SK-N-SH (cell line): ENCODE measurements around the gene PLXNB3. TPM values are rescaled to one million over a fixed set of nuclear protein-coding genes. Genes with fewer than 3 reads are reported as not detected.

Experiments
- CTCF ChIA-PET: fragments of 300-600, 350-600 bp; formaldehyde crosslinking; extraction: SDS; loops from one replicate; lab custom pipeline; 2021; lab: Yijun Ruan, JAX
- POLR2A ChIA-PET: fragments of 350-600 bp; sonication (Branson Sonifier 250); formaldehyde crosslinking; extraction: SDS; loops from one replicate; lab custom pipeline; 2020; ENCODE audit warnings: antibody characterized with exemption, inconsistent platforms; lab: Yijun Ruan, JAX
- DNase-seq: peaks from one replicate; pipeline ENCODE4 v3.0.0; 2012
- H2AFZ ChIP-seq: fragments of 200-600 bp; sonication (generic); 2 replicates; pipeline ENCODE4 v1.8.1; 2016; ENCODE audit warnings: antibody characterized with exemption, mild to moderate bottlenecking, low read depth
- H3F3A ChIP-seq: fragments of 200-600 bp; sonication (generic); replicated peaks from 2 replicates; pipeline ENCODE3; 2016; ENCODE audit warnings: antibody characterized with exemption, mild to moderate bottlenecking; ENCODE audit not compliant: insufficient read depth
- H3K27ac ChIP-seq, 2 experiments: fragments of 200-500 bp in 1 of 2; fragments of 200-600 bp in 1 of 2; sonication (Bioruptor generic) in 1 of 2; sonication (generic), shearing (Covaris generic) in 1 of 2; 2 replicates each; pipeline versions ENCODE4 v1.5.1 to v1.6.1; 2014 to 2016; ENCODE audit warnings: low read depth in 2 of 2, inconsistent platforms in 1 of 2, low read length in 1 of 2, mild to moderate bottlenecking in 1 of 2, mixed read lengths in 1 of 2
- H3K27me3 ChIP-seq: fragments of 200-600 bp; sonication (generic), shearing (Covaris generic); 2 replicates; pipeline ENCODE4 v1.6.1; 2016; ENCODE audit warnings: mixed run types; ENCODE audit not compliant: insufficient read depth
- H3K36me3 ChIP-seq, 2 experiments: fragments of 200-500 bp in 1 of 2; fragments of 200-600 bp in 1 of 2; sonication (Bioruptor generic) in 1 of 2; sonication (generic) in 1 of 2; replicated peaks in 1 of 2; 2 replicates each; pipeline versions ENCODE3 to v1.5.1; 2014 to 2016; ENCODE audit warnings: low read length in 1 of 2, mild to moderate bottlenecking in 1 of 2; ENCODE audit not compliant: insufficient read depth in 2 of 2, control insufficient read depth in 1 of 2
- H3K4me1 ChIP-seq, 2 experiments: fragments of 200-500 bp in 1 of 2; fragments of 200-600 bp in 1 of 2; sonication (Bioruptor generic) in 1 of 2; sonication (generic), shearing (Covaris generic) in 1 of 2; 2 replicates each; pipeline versions ENCODE4 v1.5.1 to v1.6.1; 2014 to 2016; ENCODE audit warnings: low read depth in 1 of 2, low read length in 1 of 2, mixed run types in 1 of 2; ENCODE audit not compliant: insufficient read depth in 2 of 2, control insufficient read depth in 1 of 2
- H3K4me2 ChIP-seq: fragments of 200-600 bp; sonication (generic), shearing (Covaris generic); 2 replicates; pipeline ENCODE4 v1.6.1; 2017; ENCODE audit warnings: mixed run types
- H3K4me3 ChIP-seq, 2 experiments: fragments of 200-500 bp in 1 of 2; fragments of 200-600 bp in 1 of 2; sonication (Bioruptor generic) in 1 of 2; sonication (generic), shearing (Covaris generic) in 1 of 2; 2 replicates each; pipeline versions ENCODE4 v1.5.1 to v1.8.1; 2014 to 2016; ENCODE audit warnings: low read depth in 2 of 2, inconsistent platforms in 1 of 2, low read length in 1 of 2, mild to moderate bottlenecking in 1 of 2, mixed read lengths in 1 of 2, moderate library complexity in 1 of 2
- H3K79me2 ChIP-seq: fragments of 200-600 bp; sonication (generic); 2 replicates; pipeline ENCODE4 v1.8.1; 2017; ENCODE audit warnings: mild to moderate bottlenecking; ENCODE audit not compliant: insufficient read depth
- H3K9ac ChIP-seq: fragments of 200-600 bp; sonication (generic); 2 replicates; pipeline ENCODE4 v1.6.1; 2017; ENCODE audit warnings: mixed run types
- H3K9me2 ChIP-seq: fragments of 200-600 bp; sonication (generic); 2 replicates; pipeline ENCODE4 v1.6.1; 2017; ENCODE audit warnings: mixed run types
- H3K9me3 ChIP-seq: fragments of 200-600 bp; sonication (generic); 2 replicates; pipeline ENCODE4 v1.6.1; 2017; ENCODE audit warnings: mixed run types, mild to moderate bottlenecking, moderate library complexity
- H4K20me1 ChIP-seq: fragments of 200-600 bp; sonication (generic); 2 replicates; pipeline ENCODE4 v1.6.1; 2017; ENCODE audit warnings: mild to moderate bottlenecking, mixed run types; ENCODE audit not compliant: insufficient read depth
- EP300 ChIP-seq, 2 experiments: IDR thresholded peaks; 2 replicates each; pipeline versions ENCODE4 v1.4.0 to v1.6.1; 2012; ENCODE audit warnings: borderline replicate concordance in 1 of 2, low read depth in 1 of 2, low read length in 1 of 2
- EZH2phosphoT487 ChIP-seq: fragments of 200-600 bp; sonication (generic); IDR thresholded peaks from 2 replicates; pipeline ENCODE4 v1.6.1; 2017; ENCODE audit warnings: low read depth, mixed run types, mild to moderate bottlenecking, antibody characterized with exemption, moderate library complexity, borderline replicate concordance
- FOSL2 ChIP-seq: IDR thresholded peaks from 2 replicates; pipeline ENCODE4 v1.4.0; 2012; ENCODE audit warnings: low read depth, mild to moderate bottlenecking, moderate library complexity, borderline replicate concordance
- FOXJ3 ChIP-seq: sonication (generic); formaldehyde crosslinking; IDR thresholded peaks from 2 replicates; pipeline ENCODE4 v1.5.1; 2020; ENCODE audit warnings: mild to moderate bottlenecking, missing genetic modification reagents
- FOXM1 ChIP-seq: IDR thresholded peaks from 2 replicates; pipeline ENCODE4 v1.4.0; 2012; ENCODE audit warnings: low read depth, mild to moderate bottlenecking
- GATA2 ChIP-seq: sonication (generic); formaldehyde crosslinking; IDR thresholded peaks from 2 replicates; pipeline ENCODE4 v1.5.0; 2020; ENCODE audit warnings: mild to moderate bottlenecking, missing genetic modification reagents
- MXI1 ChIP-seq: IDR thresholded peaks from 2 replicates; pipeline ENCODE4 v1.6.1; 2012; ENCODE audit warnings: mild to moderate bottlenecking, low read depth, low read length, improper control_type of control experiment
- NFIC ChIP-seq: IDR thresholded peaks from 2 replicates; pipeline ENCODE4 v1.4.0; 2012; ENCODE audit warnings: borderline replicate concordance
- PBX3 ChIP-seq: IDR thresholded peaks from 2 replicates; pipeline ENCODE4; 2012
- POLR2AphosphoS5 ChIP-seq: IDR thresholded peaks from 2 replicates; pipeline ENCODE4 v1.6.1; 2012; ENCODE audit warnings: low read depth, low read length
- RCOR1 ChIP-seq: fragments of 150-350 bp; IDR thresholded peaks from 2 replicates; pipeline ENCODE4 v1.6.1; 2017; ENCODE audit warnings: antibody characterized with exemption, low read length
- SIN3A ChIP-seq: IDR thresholded peaks from 2 replicates; pipeline ENCODE4 v1.6.1; 2012; ENCODE audit warnings: low read depth, mild to moderate bottlenecking, low read length, moderate library complexity, borderline replicate concordance
- SMC3 ChIP-seq: IDR thresholded peaks from 2 replicates; pipeline ENCODE4 v1.6.1; 2012; ENCODE audit warnings: low read depth, low read length, improper control_type of control experiment
- TAF1 ChIP-seq: IDR thresholded peaks from 2 replicates; pipeline ENCODE4 v1.6.1; 2012; ENCODE audit warnings: low read depth, mild to moderate bottlenecking, low read length, moderate library complexity, borderline replicate concordance
- TCF12 ChIP-seq: IDR thresholded peaks from 2 replicates; pipeline ENCODE4 v1.4.0; 2012
- YY1 ChIP-seq: IDR thresholded peaks from 2 replicates; pipeline ENCODE4 v1.4.0; 2012; ENCODE audit warnings: low read depth, mild to moderate bottlenecking
- WGBS: methylation state at CpG from one replicate; pipeline ENCODE4 v1.1.6; 2017; ENCODE audit warnings: low lambda C conversion rate; 5-methylcytosine and 5-hydroxymethylcytosine counted together
- polyA plus RNA-seq, 3 experiments: library from polyadenylated mRNA; depleted of rRNA; stranded (reverse); fragments of >200 nt; gene quantifications; 2 replicates each; pipeline ENCODE4 v1.2.3, GENCODE V29; 2012
- TF ChIP-seq, protein P1 (sequence below): IDR thresholded peaks from 2 replicates; pipeline ENCODE4 v1.4.0; 2012; ENCODE audit warnings: low read depth, borderline replicate concordance
- TF ChIP-seq, protein P2 (sequence below): IDR thresholded peaks from 2 replicates; pipeline ENCODE4 v1.4.0; 2012; ENCODE audit warnings: low read depth
- TF ChIP-seq, protein P3 (sequence below): IDR thresholded peaks from 2 replicates; pipeline ENCODE4 v1.6.1; 2012; ENCODE audit warnings: mild to moderate bottlenecking, low read depth, low read length, moderate library complexity

The PLXNB3 gene
- polyA plus RNA-seq, 1 of the 3 experiments (the other 2 are of a cell fraction), result 15.5 TPM

- Histone ChIP-seq H3K4me2 (no peak overlapping the region), H3K27ac (no peak overlapping the region), H3K4me1 (no peaks in the 10 kb centered on the region; a peak in 1 of 4 replicates), H4K20me1 (no peaks in the 10 kb centered on the region), H2AFZ (no peak overlapping the region), H3K79me2 (no peaks in the 10 kb centered on the region), H3K27me3 (peaks cover 9% of the 10 kb centered on the region), H3K36me3 (no peaks in the 10 kb centered on the region), H3K4me3 (no peak overlapping the region), H3K9me3 (no peaks in the 10 kb centered on the region), H3K9ac (no peak overlapping the region), H3K9me2 (no peaks in the 10 kb centered on the region), H3F3A (no peaks in the 10 kb centered on the region)
- ChIA-PET CTCF (interaction anchor here (1.1 kb wide), 2 partner anchors 14 to 81 kb away, joined by 3 read pairs; no protein-coding TSS in a partner anchor), POLR2A (interaction anchor here (0.8 kb wide), 1 partner anchor 15 kb away, joined by 3 read pairs; no protein-coding TSS in a partner anchor)
- no peak for TF ChIP-seq TAF1
- TF ChIP-seq SMC3, result no peak
- TF ChIP-seq YY1, result no peak
- no peak for TF ChIP-seq SIN3A
- TF ChIP-seq PBX3, result no peak
- no peak for TF ChIP-seq NFIC
- no peak for TF ChIP-seq POLR2AphosphoS5
- no peak for TF ChIP-seq EZH2phosphoT487
- no peak for TF ChIP-seq GATA2 (CRISPR knock-in tag)
- TF ChIP-seq, protein P1, sequence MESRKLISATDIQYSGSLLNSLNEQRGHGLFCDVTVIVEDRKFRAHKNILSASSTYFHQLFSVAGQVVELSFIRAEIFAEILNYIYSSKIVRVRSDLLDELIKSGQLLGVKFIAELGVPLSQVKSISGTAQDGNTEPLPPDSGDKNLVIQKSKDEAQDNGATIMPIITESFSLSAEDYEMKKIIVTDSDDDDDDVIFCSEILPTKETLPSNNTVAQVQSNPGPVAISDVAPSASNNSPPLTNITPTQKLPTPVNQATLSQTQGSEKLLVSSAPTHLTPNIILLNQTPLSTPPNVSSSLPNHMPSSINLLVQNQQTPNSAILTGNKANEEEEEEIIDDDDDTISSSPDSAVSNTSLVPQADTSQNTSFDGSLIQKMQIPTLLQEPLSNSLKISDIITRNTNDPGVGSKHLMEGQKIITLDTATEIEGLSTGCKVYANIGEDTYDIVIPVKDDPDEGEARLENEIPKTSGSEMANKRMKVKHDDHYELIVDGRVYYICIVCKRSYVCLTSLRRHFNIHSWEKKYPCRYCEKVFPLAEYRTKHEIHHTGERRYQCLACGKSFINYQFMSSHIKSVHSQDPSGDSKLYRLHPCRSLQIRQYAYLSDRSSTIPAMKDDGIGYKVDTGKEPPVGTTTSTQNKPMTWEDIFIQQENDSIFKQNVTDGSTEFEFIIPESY, result no peak
- no peak for TF ChIP-seq FOXJ3 (CRISPR knock-in tag)
- no peak for TF ChIP-seq EP300 (IDR thresholded peaks at IDR 0.05; ENCODE audit: borderline replicate concordance in 1 of 2, low read depth in 1 of 2, low read length in 1 of 2)
- TF ChIP-seq TCF12, result no peak
- TF ChIP-seq RCOR1, result no peak
- TF ChIP-seq MXI1, result no peak
- no peak for TF ChIP-seq FOXM1
- TF ChIP-seq, protein P2, sequence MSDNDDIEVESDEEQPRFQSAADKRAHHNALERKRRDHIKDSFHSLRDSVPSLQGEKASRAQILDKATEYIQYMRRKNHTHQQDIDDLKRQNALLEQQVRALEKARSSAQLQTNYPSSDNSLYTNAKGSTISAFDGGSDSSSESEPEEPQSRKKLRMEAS, result no peak
- TF ChIP-seq, protein P3, sequence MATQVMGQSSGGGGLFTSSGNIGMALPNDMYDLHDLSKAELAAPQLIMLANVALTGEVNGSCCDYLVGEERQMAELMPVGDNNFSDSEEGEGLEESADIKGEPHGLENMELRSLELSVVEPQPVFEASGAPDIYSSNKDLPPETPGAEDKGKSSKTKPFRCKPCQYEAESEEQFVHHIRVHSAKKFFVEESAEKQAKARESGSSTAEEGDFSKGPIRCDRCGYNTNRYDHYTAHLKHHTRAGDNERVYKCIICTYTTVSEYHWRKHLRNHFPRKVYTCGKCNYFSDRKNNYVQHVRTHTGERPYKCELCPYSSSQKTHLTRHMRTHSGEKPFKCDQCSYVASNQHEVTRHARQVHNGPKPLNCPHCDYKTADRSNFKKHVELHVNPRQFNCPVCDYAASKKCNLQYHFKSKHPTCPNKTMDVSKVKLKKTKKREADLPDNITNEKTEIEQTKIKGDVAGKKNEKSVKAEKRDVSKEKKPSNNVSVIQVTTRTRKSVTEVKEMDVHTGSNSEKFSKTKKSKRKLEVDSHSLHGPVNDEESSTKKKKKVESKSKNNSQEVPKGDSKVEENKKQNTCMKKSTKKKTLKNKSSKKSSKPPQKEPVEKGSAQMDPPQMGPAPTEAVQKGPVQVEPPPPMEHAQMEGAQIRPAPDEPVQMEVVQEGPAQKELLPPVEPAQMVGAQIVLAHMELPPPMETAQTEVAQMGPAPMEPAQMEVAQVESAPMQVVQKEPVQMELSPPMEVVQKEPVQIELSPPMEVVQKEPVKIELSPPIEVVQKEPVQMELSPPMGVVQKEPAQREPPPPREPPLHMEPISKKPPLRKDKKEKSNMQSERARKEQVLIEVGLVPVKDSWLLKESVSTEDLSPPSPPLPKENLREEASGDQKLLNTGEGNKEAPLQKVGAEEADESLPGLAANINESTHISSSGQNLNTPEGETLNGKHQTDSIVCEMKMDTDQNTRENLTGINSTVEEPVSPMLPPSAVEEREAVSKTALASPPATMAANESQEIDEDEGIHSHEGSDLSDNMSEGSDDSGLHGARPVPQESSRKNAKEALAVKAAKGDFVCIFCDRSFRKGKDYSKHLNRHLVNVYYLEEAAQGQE, result no peak
- no peak for TF ChIP-seq FOSL2
- no peak for DNase-seq
- 61% methylated on average over 15 of the region's 34 CpGs for WGBS
Observed at GRCh38 chrX:153804100-153804595, 40.1 kb downstream of the PLXNB3 start.
